Activated CD4-positive, CD25-positive, alpha-beta regulatory T cell treated with anti-CD3 and anti-CD28 coated beads, Interleukin-2, amount 50 U/mL, for 16 hours (primary cell): Measurements from ENCODE around the gene ST6GALNAC3.

ENCODE experiments used
- DNase-seq: peaks from one replicate; pipeline ENCODE4 v3.0.0-alpha.2; 2020; ENCODE audit warnings: low read depth, low spot score

ST6GALNAC3 gene

GRCh38 chr1:76501586-76502219 is 427.2 kb downstream of the ST6GALNAC3 start:
- DNase-seq: no peak

GRCh38 chr1:76503100-76503499 is 428.6 kb downstream of the ST6GALNAC3 start:
- DNase-seq: no peak

- DNase-seq: no peak
These were observed 429.2 kb downstream of the ST6GALNAC3 start for GRCh38 chr1:76503736-76504135.

GRCh38 chr1:76507376-76507775 is 432.8 kb downstream of the ST6GALNAC3 start:
- no peak for DNase-seq

- DNase-seq: no peak
These were observed 434.3 kb downstream of the ST6GALNAC3 start for GRCh38 chr1:76508871-76509270.

GRCh38 chr1:76510672-76511557 is 436.4 kb downstream of the ST6GALNAC3 start:
- DNase-seq: no peak

- DNase-seq: no peak
These were observed 437.1 kb downstream of the ST6GALNAC3 start for GRCh38 chr1:76511558-76512179.

GRCh38 chr1:76530953-76531352 is 456.4 kb downstream of the ST6GALNAC3 start:
- no peak for DNase-seq

GRCh38 chr1:76541618-76542017 is 467.1 kb downstream of the ST6GALNAC3 start:
- DNase-seq: no peak

GRCh38 chr1:76542359-76542758 is 467.8 kb downstream of the ST6GALNAC3 start:
- no peak for DNase-seq

GRCh38 chr1:76543495-76543894 is 468.9 kb downstream of the ST6GALNAC3 start:
- DNase-seq: no peak

GRCh38 chr1:76546354-76546933 is 471.9 kb downstream of the ST6GALNAC3 start:
- no peak for DNase-seq

GRCh38 chr1:76547916-76548315 is 473.4 kb downstream of the ST6GALNAC3 start:
- no peak for DNase-seq

GRCh38 chr1:76548513-76549100 is 474.1 kb downstream of the ST6GALNAC3 start:
- DNase-seq: no peak

GRCh38 chr1:76554283-76554682 is 479.7 kb downstream of the ST6GALNAC3 start:
- no peak for DNase-seq

GRCh38 chr1:76562292-76562691 is 487.7 kb downstream of the ST6GALNAC3 start:
- no peak for DNase-seq

GRCh38 chr1:76568573-76569238 is 494.2 kb downstream of the ST6GALNAC3 start:
- no peak for DNase-seq

GRCh38 chr1:76571248-76571647 is 496.7 kb downstream of the ST6GALNAC3 start:
- DNase-seq: no peak

GRCh38 chr1:76572229-76572628 is 497.7 kb downstream of the ST6GALNAC3 start:
- DNase-seq: no peak

GRCh38 chr1:76576876-76577524 is 502.5 kb downstream of the ST6GALNAC3 start:
- no peak for DNase-seq
